ENCODE data around the gene CTAGE1.

CTAGE1 gene

DNA sequence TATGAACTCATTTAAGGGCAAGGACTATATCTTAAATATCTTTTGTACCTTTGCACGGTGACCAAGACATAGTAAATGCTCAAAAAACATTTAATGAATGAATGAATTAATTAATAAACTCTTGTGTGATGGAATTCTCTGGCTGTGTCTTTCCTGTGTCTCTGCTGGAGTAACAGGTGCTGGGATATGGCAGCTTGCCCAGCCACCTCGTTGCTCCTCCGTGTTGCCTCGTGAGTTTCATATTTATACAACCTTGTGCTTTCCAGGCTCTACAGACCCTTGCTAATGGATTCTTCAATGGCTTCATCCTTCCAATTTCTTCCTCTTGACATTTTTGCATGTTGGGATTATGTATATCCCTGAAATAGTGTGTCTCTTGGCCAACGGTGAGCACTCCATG lies 30.4 kb downstream of the CTAGE1 start:
- no peak for DNase-seq (ENCODE audit: low spot score)
- TF ChIP-seq, protein P1, sequence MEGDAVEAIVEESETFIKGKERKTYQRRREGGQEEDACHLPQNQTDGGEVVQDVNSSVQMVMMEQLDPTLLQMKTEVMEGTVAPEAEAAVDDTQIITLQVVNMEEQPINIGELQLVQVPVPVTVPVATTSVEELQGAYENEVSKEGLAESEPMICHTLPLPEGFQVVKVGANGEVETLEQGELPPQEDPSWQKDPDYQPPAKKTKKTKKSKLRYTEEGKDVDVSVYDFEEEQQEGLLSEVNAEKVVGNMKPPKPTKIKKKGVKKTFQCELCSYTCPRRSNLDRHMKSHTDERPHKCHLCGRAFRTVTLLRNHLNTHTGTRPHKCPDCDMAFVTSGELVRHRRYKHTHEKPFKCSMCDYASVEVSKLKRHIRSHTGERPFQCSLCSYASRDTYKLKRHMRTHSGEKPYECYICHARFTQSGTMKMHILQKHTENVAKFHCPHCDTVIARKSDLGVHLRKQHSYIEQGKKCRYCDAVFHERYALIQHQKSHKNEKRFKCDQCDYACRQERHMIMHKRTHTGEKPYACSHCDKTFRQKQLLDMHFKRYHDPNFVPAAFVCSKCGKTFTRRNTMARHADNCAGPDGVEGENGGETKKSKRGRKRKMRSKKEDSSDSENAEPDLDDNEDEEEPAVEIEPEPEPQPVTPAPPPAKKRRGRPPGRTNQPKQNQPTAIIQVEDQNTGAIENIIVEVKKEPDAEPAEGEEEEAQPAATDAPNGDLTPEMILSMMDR (IDR thresholded peaks at IDR 0.05; ENCODE audit: extremely low read depth, missing control alignments), result no peak

DNA sequence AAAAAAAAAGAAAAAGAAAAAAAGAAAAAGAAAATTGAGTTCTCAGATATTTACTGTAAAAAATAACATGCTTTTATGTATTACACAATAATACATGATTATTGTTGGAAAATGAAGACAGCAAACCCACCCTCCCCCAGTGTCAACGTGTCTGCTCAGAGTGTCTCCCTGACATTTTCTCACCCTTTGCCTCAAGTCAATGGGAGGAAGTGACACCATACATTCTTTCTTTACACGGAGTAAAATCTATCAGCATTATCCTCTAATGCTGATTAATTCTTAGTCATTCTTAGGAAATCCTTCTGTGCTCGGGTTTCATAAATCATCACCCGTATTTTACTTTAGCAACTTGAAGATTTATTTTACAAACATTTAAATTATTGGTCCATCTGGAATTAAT lies 32.0 kb downstream of the CTAGE1 start:
- DNase-seq (ENCODE audit: low spot score), result no peak
- TF ChIP-seq, protein P1 (IDR thresholded peaks at IDR 0.05; ENCODE audit: extremely low read depth, missing control alignments), result no peak

DNA sequence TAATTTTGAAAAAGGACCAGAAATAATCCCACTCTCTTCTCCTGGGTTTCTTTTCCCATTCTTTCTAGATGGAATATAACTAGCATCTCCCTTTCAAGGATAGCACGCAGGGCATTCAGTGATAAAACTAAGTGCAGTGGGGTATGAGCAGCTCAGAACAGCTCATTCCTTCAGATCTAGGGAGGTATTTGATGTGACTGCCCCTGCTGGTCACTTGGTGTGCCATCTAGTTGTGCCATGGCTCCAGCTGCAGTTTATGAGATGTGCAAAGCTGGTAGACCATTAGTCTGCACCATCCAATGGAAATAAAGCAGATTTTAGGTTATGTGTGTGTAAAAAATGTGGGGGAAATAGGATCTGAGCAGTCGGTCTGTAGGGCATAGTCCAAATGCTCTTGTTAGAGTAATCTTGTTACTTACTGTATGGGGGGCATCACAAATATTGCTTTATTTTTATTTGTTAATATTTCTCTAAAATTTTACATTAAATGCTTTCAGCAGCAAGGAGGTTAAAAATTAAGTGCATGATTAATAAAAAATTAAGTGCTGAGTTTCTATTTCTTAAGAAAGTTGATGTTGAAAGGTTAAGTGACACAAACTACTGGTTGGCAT lies 38.9 kb downstream of the CTAGE1 start:
- TF ChIP-seq, protein P1 (IDR thresholded peaks at IDR 0.05; ENCODE audit: extremely low read depth, missing control alignments), result no peak
- no peak for DNase-seq (ENCODE audit: low spot score)

DNA sequence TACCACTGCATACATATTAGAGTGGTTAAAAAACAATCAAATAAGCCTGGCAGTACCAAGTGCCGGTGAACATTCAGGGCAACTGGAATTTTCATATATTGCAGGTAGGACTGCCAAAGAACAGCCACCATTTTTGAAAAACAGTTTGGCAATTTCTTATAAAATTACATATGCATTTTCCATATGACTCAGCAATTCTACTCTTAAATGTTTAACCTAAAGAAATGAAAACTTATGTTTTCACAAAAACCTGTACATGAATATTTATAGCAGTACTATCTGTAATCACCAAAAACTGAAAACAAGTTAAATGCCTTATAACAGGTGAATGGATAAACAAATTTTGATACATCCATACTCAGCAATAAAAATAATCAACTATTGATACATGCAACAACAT lies 39.9 kb downstream of the CTAGE1 start:
- no peak for DNase-seq (ENCODE audit: low spot score)
- TF ChIP-seq, protein P1 (IDR thresholded peaks at IDR 0.05; ENCODE audit: extremely low read depth, missing control alignments), result no peak

DNA sequence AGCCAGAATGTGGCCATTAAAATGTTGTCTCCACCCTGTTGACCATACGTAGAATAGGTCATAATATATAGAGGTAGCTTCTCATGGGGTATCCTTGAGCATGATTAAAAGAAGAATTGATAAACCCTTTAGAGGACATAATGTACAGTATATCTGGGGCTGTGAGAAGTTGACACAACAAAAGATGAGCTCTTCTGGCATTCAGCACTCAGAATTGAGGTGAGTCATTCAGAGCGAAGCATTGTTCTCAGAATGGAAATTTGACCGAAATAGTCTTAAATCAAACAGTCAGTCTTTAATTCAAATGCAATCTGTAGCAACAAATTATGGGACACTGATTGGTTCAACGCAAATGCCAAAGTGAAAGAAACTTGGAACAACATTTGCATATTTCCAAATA lies 47.3 kb downstream of the CTAGE1 start:
- no peak for DNase-seq (ENCODE audit: low spot score)
- TF ChIP-seq, protein P1 (IDR thresholded peaks at IDR 0.05; ENCODE audit: extremely low read depth, missing control alignments), result no peak

DNA sequence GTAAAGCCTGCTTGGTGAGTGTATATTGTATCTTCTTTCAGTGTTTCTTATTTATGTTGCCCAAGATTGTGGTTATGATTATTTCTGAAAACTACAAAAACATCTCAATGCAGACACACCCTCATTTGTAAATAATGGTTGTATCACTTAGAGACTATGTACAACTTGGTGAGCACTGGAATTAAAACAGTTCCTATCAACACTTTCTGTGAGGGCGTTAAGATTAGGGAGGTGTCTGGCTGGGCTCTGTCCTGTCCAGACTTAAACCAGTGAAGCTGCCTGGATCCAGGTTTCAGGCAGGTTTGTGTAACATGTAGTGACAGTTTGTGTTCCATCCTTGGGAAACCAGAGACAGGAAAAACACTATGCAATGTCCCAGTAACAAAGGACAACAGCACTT lies 49.7 kb downstream of the CTAGE1 start:
- no peak for DNase-seq (ENCODE audit: low spot score)
- TF ChIP-seq, protein P1 (IDR thresholded peaks at IDR 0.05; ENCODE audit: extremely low read depth, missing control alignments), result no peak

DNA sequence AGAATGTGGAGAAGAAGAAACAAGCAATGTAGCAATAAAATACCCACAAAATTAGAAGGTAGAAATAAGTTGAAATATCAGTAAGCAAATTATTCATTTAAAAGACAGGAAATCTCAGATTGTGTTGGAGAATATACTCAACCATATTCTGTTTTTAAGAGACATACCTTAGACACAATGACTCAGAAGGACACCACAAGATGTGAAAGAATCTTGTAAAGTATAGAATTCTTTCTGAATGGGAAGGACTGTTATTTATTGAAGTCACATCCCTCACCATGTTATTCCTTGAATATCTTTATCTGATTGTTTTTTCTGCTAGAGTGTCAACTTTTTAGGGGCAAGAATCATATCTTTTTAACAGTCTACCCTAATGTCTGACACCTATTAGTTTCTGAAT lies 50.4 kb downstream of the CTAGE1 start:
- no peak for DNase-seq (ENCODE audit: low spot score)
- TF ChIP-seq, protein P1 (IDR thresholded peaks at IDR 0.05; ENCODE audit: extremely low read depth, missing control alignments), result no peak

All from GM20000 (cell line).